ENCODE measurements around the gene PFKL. TPM values are rescaled to one million over a fixed set of nuclear protein-coding genes. Genes with fewer than 3 reads are reported as not detected.

The PFKL gene
- total and polyA plus RNA-seq, 2 donors (not counting 1 experiment from before 2014, with no cell fraction given), result 267 to 318 TPM

GRCh38 chr21:44322621-44323325, 22.9 kb downstream of the PFKL start:
- no peak overlapping the region for H3K4me2 ChIP-seq (replicated peaks; ENCODE audit: low read depth, low read length, poor library complexity, severe bottlenecking)
- POLR2A ChIA-PET, result no interaction called here
- no peaks in the 10 kb centered on the region for H3K27me3 ChIP-seq (replicated peaks in 1 of 4; ENCODE audit: control extremely low read depth in 1 of 4, control insufficient read depth in 3 of 4, insufficient read depth in 4 of 4, low read length in 3 of 4)
- no peaks in the 10 kb centered on the region for H3K9me3 ChIP-seq (ENCODE audit: control extremely low read depth in 1 of 3, control insufficient read depth in 2 of 3, insufficient read depth in 1 of 3, low read length in 2 of 3)
- no peak overlapping the region for H3K27ac ChIP-seq (ENCODE audit: low read length in 2 of 2)
- no peak for DNase-seq
- H3K4me3 Mint-ChIP-seq, result no peak overlapping the region
- no peaks in the 10 kb centered on the region for H3K9me3 Mint-ChIP-seq (ENCODE audit: insufficient read depth)
- no peak overlapping the region for H3K27ac Mint-ChIP-seq
- H2AFZ ChIP-seq (ENCODE audit: insufficient read depth, low read depth, low read length, poor library complexity, severe bottlenecking), result no peak overlapping the region
- 97% methylated on average over 36 of the region's 38 CpGs for WGBS (ENCODE audit: insufficient coverage)
- H4K20me1 ChIP-seq (ENCODE audit: control insufficient read depth, insufficient read depth, low read length, poor library complexity, severe bottlenecking), result peaks cover 53% of the 10 kb centered on the region
- CTCF ChIA-PET, result no interaction called here
- no peaks in the 10 kb centered on the region for H3K27me3 Mint-ChIP-seq
- no peaks in the 10 kb centered on the region for H3K4me1 ChIP-seq (ENCODE audit: control insufficient read depth in 2 of 2, insufficient read depth in 2 of 2, low read length in 2 of 2)
- H3K79me2 ChIP-seq (ENCODE audit: control insufficient read depth, insufficient read depth, low read length), result no peaks in the 10 kb centered on the region
- ATAC-seq (ENCODE audit: low read depth), result no peak
- no peaks in the 10 kb centered on the region for H3K4me1 Mint-ChIP-seq
- intact Hi-C loops (cut with micrococcal nuclease), result no loop called here
- H3K9ac ChIP-seq (ENCODE audit: low read length), result no peak overlapping the region
- TF ChIP-seq EZH2 (IDR thresholded peaks at IDR 0.05; ENCODE audit: borderline replicate concordance, insufficient read depth, low read depth, low read length, poor library complexity, severe bottlenecking), result no peak
- TF ChIP-seq, protein P1, sequence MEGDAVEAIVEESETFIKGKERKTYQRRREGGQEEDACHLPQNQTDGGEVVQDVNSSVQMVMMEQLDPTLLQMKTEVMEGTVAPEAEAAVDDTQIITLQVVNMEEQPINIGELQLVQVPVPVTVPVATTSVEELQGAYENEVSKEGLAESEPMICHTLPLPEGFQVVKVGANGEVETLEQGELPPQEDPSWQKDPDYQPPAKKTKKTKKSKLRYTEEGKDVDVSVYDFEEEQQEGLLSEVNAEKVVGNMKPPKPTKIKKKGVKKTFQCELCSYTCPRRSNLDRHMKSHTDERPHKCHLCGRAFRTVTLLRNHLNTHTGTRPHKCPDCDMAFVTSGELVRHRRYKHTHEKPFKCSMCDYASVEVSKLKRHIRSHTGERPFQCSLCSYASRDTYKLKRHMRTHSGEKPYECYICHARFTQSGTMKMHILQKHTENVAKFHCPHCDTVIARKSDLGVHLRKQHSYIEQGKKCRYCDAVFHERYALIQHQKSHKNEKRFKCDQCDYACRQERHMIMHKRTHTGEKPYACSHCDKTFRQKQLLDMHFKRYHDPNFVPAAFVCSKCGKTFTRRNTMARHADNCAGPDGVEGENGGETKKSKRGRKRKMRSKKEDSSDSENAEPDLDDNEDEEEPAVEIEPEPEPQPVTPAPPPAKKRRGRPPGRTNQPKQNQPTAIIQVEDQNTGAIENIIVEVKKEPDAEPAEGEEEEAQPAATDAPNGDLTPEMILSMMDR (IDR thresholded peaks at IDR 0.05), result no peak
- H3K36me3 ChIP-seq (replicated peaks in 1 of 2; ENCODE audit: control extremely low read depth in 1 of 2, control insufficient read depth in 1 of 2, extremely low read depth in 1 of 2, insufficient read depth in 2 of 2, low read length in 1 of 2), result peaks cover 0 to 69% of the 10 kb centered on the region in 2 experiments
- H3K4me3 ChIP-seq (ENCODE audit: control extremely low read depth in 1 of 5, extremely low read depth in 1 of 5, insufficient read depth in 1 of 5, low read depth in 2 of 5, low read length in 4 of 5), result no peak overlapping the region

GRCh38 chr21:44323591-44323990, 23.7 kb downstream of the PFKL start:
- H3K4me1 ChIP-seq (ENCODE audit: control insufficient read depth in 2 of 2, insufficient read depth in 2 of 2, low read length in 2 of 2), result no peaks in the 10 kb centered on the region
- H3K9me3 Mint-ChIP-seq (ENCODE audit: insufficient read depth), result no peaks in the 10 kb centered on the region
- H3K27ac ChIP-seq (ENCODE audit: low read length in 2 of 2), result no peak overlapping the region
- H4K20me1 ChIP-seq (ENCODE audit: control insufficient read depth, insufficient read depth, low read length, poor library complexity, severe bottlenecking), result peaks cover 45% of the 10 kb centered on the region
- no peak overlapping the region for H3K4me3 Mint-ChIP-seq
- H3K27ac Mint-ChIP-seq, result no peak overlapping the region
- WGBS (ENCODE audit: insufficient coverage), result 89% methylated on average over 20 of the region's 20 CpGs
- no peaks in the 10 kb centered on the region for H3K27me3 Mint-ChIP-seq
- no peaks in the 10 kb centered on the region for H3K79me2 ChIP-seq (ENCODE audit: control insufficient read depth, insufficient read depth, low read length)
- H3K9me3 ChIP-seq (ENCODE audit: control extremely low read depth in 1 of 3, control insufficient read depth in 2 of 3, insufficient read depth in 1 of 3, low read length in 2 of 3), result no peaks in the 10 kb centered on the region
- DNase-seq, result no peak
- intact Hi-C loops (cut with micrococcal nuclease), result no loop called here
- H3K9ac ChIP-seq (ENCODE audit: low read length), result no peak overlapping the region
- H3K4me1 Mint-ChIP-seq, result no peaks in the 10 kb centered on the region
- H3K27me3 ChIP-seq (replicated peaks in 1 of 4; ENCODE audit: control extremely low read depth in 1 of 4, control insufficient read depth in 3 of 4, insufficient read depth in 4 of 4, low read length in 3 of 4), result no peaks in the 10 kb centered on the region
- ATAC-seq (ENCODE audit: low read depth), result no peak
- H3K4me3 ChIP-seq (ENCODE audit: control extremely low read depth in 1 of 5, extremely low read depth in 1 of 5, insufficient read depth in 1 of 5, low read depth in 2 of 5, low read length in 4 of 5), result no peak overlapping the region
- no peak for TF ChIP-seq EZH2 (IDR thresholded peaks at IDR 0.05; ENCODE audit: borderline replicate concordance, insufficient read depth, low read depth, low read length, poor library complexity, severe bottlenecking)
- TF ChIP-seq, protein P1 (IDR thresholded peaks at IDR 0.05), result no peak
- ChIA-PET CTCF (no interaction called here), POLR2A (no interaction called here)
- no peak overlapping the region for H2AFZ ChIP-seq (ENCODE audit: insufficient read depth, low read depth, low read length, poor library complexity, severe bottlenecking)
- H3K36me3 ChIP-seq (replicated peaks in 1 of 2; ENCODE audit: control extremely low read depth in 1 of 2, control insufficient read depth in 1 of 2, extremely low read depth in 1 of 2, insufficient read depth in 2 of 2, low read length in 1 of 2), result peaks cover 0 to 61% of the 10 kb centered on the region in 2 experiments
- no peak overlapping the region for H3K4me2 ChIP-seq (replicated peaks; ENCODE audit: low read depth, low read length, poor library complexity, severe bottlenecking)
